D341Med (cell line): Measurements from ENCODE around the gene CXCL17.

Source experiments
- DNase-seq: peaks from one replicate; pipeline ENCODE4 v3.0.0; 2012; ENCODE audit warnings: low spot score

CXCL17 gene

DNA sequence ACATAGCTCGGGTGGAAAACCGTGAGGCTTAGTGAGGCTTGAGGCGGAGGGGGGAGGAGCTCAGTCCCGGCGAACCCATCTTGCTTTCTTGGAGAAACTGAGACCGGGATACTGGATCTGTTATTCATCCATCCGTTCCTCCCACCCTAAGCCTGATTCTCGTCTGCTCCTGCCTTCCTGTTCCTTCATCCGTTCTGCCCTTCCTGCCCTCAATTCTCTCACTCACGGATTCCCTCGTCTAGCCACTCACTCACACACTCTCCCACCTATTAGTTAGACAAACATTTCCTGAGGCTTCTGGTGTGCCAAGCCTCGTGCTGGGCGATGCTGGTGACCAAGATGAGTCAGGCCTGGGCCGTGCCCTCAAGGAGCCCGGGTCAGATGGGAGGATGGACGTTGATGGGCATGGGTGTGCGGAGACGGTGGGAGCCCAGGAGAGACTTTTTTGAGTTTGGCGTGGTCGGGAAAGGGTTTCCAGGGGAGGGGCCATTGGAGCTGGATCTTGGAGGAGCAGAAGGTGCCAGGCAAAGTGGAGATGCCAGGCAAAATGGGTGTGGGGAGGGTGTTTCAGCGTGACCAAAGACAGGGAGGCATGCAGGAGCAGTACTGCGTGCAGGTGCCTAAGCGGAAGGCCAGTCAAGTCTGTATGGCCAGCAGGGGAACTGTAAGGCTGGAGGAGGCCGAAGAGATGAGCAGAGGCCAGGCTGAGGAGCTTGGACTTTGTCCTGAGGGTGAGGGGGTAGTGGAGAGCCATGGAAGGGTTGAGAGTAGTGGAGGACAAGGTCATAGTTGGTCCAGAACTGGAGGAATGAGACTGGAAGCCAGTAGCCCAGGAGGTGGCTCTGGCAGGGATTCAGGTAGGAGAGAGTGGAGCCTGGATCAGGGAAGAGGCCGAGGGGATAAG is 45.2 kb downstream of the CXCL17 start:
- DNase-seq, result no peak

DNA sequence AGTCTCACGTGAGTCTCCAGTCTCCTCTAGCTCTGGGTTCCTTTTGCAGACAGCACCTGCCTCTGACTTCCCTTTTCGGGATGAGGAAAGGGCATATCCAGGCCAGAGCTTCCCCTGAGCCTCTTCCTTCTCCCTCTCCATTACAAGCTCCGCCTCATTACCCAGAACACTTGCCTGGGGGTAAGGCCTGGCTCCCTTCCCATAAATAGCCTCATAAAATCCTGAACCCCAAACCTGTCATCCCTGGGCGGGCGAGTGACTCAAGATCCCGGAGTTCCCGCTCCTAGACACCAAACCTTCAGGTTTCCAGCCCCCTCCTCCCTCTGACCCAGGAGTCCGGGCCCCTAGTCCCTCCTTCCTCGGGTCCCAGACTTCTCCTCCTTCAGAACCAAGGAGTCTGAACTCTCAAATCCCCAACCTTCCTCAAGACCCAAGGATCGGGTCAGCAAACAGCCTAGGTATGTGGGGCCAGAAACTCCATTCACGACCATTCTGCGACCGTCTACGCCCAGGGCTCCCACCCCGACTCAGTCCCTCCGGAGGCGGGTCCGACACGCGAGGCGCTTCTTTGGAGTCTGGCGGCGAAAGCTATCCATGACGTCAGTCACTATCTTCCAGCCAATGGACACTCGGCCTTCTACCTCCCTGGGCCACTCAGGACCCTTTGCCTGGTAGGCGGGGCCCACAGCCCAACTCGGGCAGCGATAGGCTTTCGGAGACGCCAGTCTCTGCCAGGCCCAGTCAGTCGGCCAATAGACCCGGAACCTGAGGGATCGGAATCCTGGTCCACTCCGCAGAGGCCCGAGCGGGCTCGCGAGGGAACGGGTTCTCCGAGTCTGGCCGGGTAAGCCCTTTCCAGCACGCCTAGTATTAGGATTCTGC is 46.1 kb downstream of the CXCL17 start:
- peak; percentile 99 for DNase-seq

DNA sequence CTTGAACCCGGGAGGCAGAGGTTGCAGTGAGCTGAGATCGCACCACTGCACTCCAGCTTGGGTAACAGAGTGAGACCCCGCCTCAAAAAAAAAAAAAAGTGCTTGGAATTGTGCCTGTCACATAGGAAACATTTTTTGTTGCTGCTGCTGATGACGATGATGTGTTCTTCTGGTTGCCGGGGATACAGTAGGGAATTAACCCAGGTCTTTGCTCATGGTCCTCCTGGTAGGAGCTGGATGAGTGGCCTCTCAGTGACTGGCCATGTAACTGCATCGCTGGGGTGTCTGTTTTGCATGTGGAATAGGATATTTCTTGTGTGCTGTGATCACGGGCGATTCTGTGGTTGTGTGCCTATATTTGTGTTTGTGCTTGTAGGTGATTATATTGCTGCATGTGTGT is 48.0 kb downstream of the CXCL17 start:
- no peak for DNase-seq

DNA sequence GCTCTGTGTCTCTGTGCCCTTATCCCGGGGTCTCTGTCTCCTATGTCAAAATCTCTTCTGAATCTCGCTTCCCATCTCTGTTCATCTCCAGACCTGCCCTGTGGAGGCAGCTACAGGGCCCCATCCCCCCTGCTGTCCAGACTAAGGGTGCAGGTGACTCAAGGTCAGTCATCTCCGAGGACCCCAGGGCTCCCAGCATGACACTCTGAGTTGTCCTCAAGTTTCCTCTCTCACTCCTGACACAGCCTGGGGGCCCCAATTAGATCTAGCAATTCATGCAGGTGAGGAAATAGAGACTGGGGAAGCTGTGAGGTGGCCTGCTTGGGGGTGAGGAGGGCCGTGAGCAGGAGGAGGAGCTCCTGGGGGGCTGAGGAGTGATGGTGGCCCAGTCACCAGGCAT is 50.6 kb downstream of the CXCL17 start:
- DNase-seq, result no peak

DNA sequence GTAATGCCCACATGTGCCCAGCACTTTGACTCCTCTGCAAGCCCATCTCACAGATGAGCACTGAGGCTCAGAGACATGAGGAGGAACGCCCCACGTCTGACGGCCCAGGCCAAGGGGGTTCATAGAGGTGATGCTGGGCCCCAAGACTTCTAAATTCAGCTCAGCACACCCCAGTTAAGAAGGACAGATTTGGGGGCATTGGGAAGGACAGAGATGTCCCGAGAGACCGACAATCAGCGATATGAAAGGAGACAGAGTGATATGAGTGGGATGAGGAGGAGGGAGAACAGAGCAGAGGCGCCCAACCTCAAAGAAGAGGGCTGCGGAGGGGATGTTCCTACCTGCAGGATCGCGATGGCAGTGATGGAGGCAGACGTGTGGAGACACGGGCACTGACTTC is 52.8 kb downstream of the CXCL17 start, which contains the start of gene CNFN:
CNFN (minus strand) TSS at position 399 of the 400 bp plus-strand sequence. CDS start 1,260 bp downstream, outside the sequence.
- no peak for DNase-seq

DNA sequence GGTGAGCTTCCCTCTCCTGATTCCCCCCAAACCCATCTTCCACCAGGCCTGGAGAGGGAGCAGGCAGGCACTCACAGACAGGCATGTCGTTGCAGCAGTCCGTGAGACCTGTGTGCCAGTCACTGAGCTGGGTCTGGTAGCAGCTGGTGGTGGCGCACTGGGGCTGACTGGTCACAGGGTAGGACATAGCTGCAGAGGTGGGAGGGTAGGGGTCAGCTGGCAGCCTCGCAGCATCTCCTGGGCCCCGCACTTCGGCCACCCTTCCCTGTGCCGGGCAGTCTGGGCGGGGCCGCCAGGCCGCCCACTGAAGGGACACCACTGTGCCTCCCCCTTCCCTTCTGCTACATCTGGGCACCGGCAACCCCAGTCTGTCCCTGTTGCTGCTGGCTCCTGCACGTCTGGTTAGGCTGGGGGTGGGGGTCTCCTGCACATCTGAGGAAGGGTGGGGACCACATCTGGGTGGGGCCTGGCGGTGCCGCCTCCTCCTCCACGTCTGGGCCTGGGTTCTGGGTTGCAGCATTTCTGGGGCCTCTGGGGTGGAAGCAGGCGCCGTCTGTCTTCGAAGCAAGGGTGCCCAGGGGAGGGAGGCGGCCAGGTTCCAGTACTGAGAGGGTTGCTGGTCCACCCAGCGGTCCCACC is 53.8 kb downstream of the CXCL17 start:
- DNase-seq, result no peak

DNA sequence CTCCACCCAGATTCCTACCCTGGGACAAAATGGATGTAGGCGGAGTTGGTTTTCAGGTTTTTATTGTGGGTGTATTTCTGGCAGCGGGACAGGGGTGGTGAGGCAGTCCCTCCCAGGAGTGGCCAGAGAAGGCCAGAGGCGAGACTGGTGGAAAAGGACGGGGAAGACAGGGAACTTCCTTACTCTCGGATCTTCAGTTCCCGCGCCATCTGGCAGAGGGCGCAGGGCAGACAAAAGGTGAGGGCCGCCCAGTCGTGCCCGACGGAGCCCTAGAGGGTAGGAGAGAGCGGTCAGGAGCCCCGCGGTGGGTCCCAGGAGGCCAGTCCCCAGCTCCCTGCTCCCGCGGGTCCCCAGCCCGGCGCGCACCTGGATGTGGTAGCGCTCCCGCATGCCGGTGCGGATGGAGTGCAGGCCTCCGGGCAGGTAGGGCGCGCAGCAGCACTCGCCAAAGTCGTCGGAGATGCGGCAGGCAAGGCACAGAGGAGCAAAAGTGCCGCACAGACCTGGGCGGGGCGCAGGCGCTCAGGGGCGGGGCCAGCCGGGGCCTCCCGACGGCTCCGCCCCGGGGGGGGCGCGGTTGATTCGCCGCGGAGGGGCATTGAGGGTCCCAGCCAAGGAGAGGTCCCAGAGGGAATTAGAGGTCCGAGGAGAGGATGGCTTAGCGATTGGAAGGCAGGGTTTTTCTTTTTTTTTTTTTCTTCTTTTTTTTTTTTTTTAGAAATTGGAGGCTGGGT is 55.6 kb downstream of the CXCL17 start:
- DNase-seq, result peak; percentile 94

DNA sequence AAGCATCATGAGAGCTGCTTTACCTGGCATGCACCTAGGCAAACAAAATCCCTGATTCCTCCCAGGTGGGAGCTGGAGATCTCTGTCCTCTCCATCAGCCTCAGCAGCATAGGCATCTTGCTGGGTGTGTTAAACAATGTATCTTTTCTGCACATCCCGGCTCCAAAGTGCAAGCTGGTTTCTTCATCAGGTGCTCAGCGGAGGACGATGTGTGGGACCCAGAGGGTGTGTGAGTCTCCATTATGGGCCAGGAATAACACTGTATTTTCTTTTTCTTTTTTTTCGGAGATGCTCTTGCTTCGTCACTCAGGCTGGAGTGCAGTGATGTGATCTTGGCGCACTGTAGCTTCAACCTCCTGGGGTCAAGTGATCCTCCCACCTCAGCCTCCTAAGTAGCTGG is 62.6 kb downstream of the CXCL17 start:
- no peak for DNase-seq
